UCSD-AML1 (cell line): ENCODE results near the gene TRIB2.

Experiments used
- DNase-seq: peaks from one replicate; lab custom pipeline; 2025; ENCODE audit not compliant: unreplicated experiment; lab: John Stamatoyannopoulos, UW

TRIB2 gene

GRCh38 chr2:12719400-12720277, 2.9 kb downstream of the TRIB2 start:
- no peak for DNase-seq

GRCh38 chr2:12720278-12720620, 3.5 kb downstream of the TRIB2 start:
- no peak for DNase-seq

- no peak for DNase-seq
Measured at GRCh38 chr2:12720754-12721378, 4.1 kb downstream of the TRIB2 start.

GRCh38 chr2:12721566-12722446, 5.1 kb downstream of the TRIB2 start:
- no peak for DNase-seq

GRCh38 chr2:12722447-12723316, 5.9 kb downstream of the TRIB2 start:
- no peak for DNase-seq

GRCh38 chr2:12723736-12724463, 7.2 kb downstream of the TRIB2 start:
- no peak for DNase-seq

- no peak for DNase-seq
Measured at GRCh38 chr2:12725233-12726187, 8.8 kb downstream of the TRIB2 start.

- no peak for DNase-seq
Measured at GRCh38 chr2:12726271-12726670, 9.5 kb downstream of the TRIB2 start.

- DNase-seq, result no peak
Measured at GRCh38 chr2:12727065-12727464, 10.3 kb downstream of the TRIB2 start.

- DNase-seq, result no peak
Measured at GRCh38 chr2:12727641-12728040, 10.9 kb downstream of the TRIB2 start.

GRCh38 chr2:12728221-12728777, 11.6 kb downstream of the TRIB2 start:
- no peak for DNase-seq

GRCh38 chr2:12730265-12730664, 13.5 kb downstream of the TRIB2 start:
- DNase-seq, result no peak

GRCh38 chr2:12731701-12732280, 15.1 kb downstream of the TRIB2 start:
- DNase-seq, result no peak

GRCh38 chr2:12732651-12733050, 15.9 kb downstream of the TRIB2 start:
- no peak for DNase-seq

GRCh38 chr2:12733846-12734245, 17.1 kb downstream of the TRIB2 start:
- no peak for DNase-seq

- no peak for DNase-seq
Measured at GRCh38 chr2:12734914-12735654, 18.3 kb downstream of the TRIB2 start.

- DNase-seq, result no peak
Measured at GRCh38 chr2:12737297-12737696, 20.6 kb downstream of the TRIB2 start.
